Measurements from ENCODE around the gene CT55.

GRCh38 chrX:135200297-135200696 is 29.1 kb upstream of the CT55 start:
- no peak for TF ChIP-seq CTCF (IDR thresholded peaks at IDR 0.05; ENCODE audit: poor library complexity, severe bottlenecking)
- no peak for TF ChIP-seq EP300 (conservative IDR thresholded peaks at IDR 0.05; ENCODE audit: poor library complexity, severe bottlenecking)

Data from neural cell (in vitro differentiated cells).